CD14-positive monocyte (primary cell): ENCODE measurements around the gene ADAMTSL2. TPM values are rescaled to one million over a fixed set of nuclear protein-coding genes. Genes with fewer than 3 reads are reported as not detected.

Experiments
- DNase-seq, 3 donors: peaks; one replicate each; pipeline ENCODE4 v3.0.0-alpha.2; 2011 to 2022
- H2AFZ ChIP-seq: 2 replicates; pipeline ENCODE4 v1.6.0; 2012; ENCODE audit warnings: mild to moderate bottlenecking, low read depth, low read length, inconsistent platforms; ENCODE audit not compliant: insufficient read depth, poor library complexity, severe bottlenecking
- H3K27ac ChIP-seq, 2 donors: 1 replicate in 1 of 2; 2 replicates in 1 of 2; pipeline ENCODE4 v1.5.1; 2012 to 2013; ENCODE audit warnings: low read length in 2 of 2, control low read depth in 1 of 2, inconsistent platforms in 1 of 2, low read depth in 1 of 2, mild to moderate bottlenecking in 1 of 2
- H3K27me3 ChIP-seq, 2 donors: one replicate each; pipeline versions ENCODE4 v1.6.0 to v1.6.1; 2011 to 2013; ENCODE audit warnings: low read length in 2 of 2; ENCODE audit not compliant: control insufficient read depth in 2 of 2, insufficient read depth in 2 of 2
- H3K36me3 ChIP-seq, 2 donors: replicated peaks in 1 of 2; 1 replicate in 1 of 2; 2 replicates in 1 of 2; pipeline versions ENCODE4 v1.5.1 to v1.6.1; 2012 to 2013; ENCODE audit warnings: low read length in 2 of 2, control low read depth in 1 of 2, inconsistent platforms in 1 of 2, mild to moderate bottlenecking in 1 of 2; ENCODE audit not compliant: insufficient read depth in 2 of 2, control insufficient read depth in 1 of 2
- H3K4me1 ChIP-seq, 2 donors: 1 replicate in 1 of 2; 2 replicates in 1 of 2; pipeline versions ENCODE4 v1.5.1 to v1.6.1; 2012 to 2013; ENCODE audit warnings: low read length in 2 of 2, control low read depth in 1 of 2, inconsistent platforms in 1 of 2, mild to moderate bottlenecking in 1 of 2, moderate library complexity in 1 of 2; ENCODE audit not compliant: insufficient read depth in 2 of 2, control insufficient read depth in 1 of 2
- H3K4me2 ChIP-seq: replicated peaks from 2 replicates; pipeline ENCODE3; 2012; ENCODE audit warnings: low read length, moderate library complexity, mild to moderate bottlenecking; ENCODE audit not compliant: poor library complexity, severe bottlenecking; ENCODE audit errors: extremely low read depth
- H3K4me3 ChIP-seq, 3 experiments: fragments of 200-600 bp in 1 of 3; sonication (generic) in 1 of 3; replicated peaks in 1 of 3; 1 replicate in 2 of 3; 2 replicates in 1 of 3; pipeline ENCODE4 v1.5.1; 2011 to 2013; ENCODE audit warnings: low read length in 3 of 3, mild to moderate bottlenecking in 3 of 3, control low read depth in 2 of 3, low read depth in 2 of 3, inconsistent platforms in 1 of 3, moderate library complexity in 1 of 3
- H3K79me2 ChIP-seq: 2 replicates; pipeline ENCODE4 v1.6.0; 2012; ENCODE audit warnings: mild to moderate bottlenecking, control low read depth, inconsistent platforms, low read length, moderate library complexity; ENCODE audit not compliant: insufficient read depth
- H3K9ac ChIP-seq: 2 replicates; pipeline ENCODE4 v1.6.0; 2017; ENCODE audit warnings: low read length, mild to moderate bottlenecking; ENCODE audit not compliant: insufficient read depth, poor library complexity, severe bottlenecking
- H3K9me3 ChIP-seq, 2 donors: replicated peaks in 1 of 2; 1 replicate in 1 of 2; 2 replicates in 1 of 2; pipeline versions ENCODE4 v1.5.1 to v1.6.1; 2012 to 2013; ENCODE audit warnings: low read length in 2 of 2, control low read depth in 1 of 2; ENCODE audit not compliant: control insufficient read depth in 1 of 2, insufficient read depth in 1 of 2
- H4K20me1 ChIP-seq: 2 replicates; pipeline ENCODE4 v1.6.0; 2012; ENCODE audit warnings: mild to moderate bottlenecking, low read length, control low read depth, moderate library complexity; ENCODE audit not compliant: insufficient read depth
- H3K27ac Mint-ChIP-seq, 7 donors: one replicate each; pipeline ENCODE4 v1.8.0; 2020; ENCODE audit warnings: mild to moderate bottlenecking in 7 of 7, mixed read lengths in 7 of 7, moderate library complexity in 6 of 7, inconsistent platforms in 2 of 7
- H3K27me3 Mint-ChIP-seq, 3 donors: one replicate each; pipeline ENCODE4 v1.8.0; 2021 to 2022; ENCODE audit warnings: low read depth in 3 of 3, mild to moderate bottlenecking in 3 of 3, mixed read lengths in 3 of 3, moderate library complexity in 3 of 3, inconsistent platforms in 1 of 3
- H3K36me3 Mint-ChIP-seq, 2 donors: one replicate each; pipeline ENCODE4 v1.8.0; 2020; ENCODE audit warnings: mixed read lengths in 2 of 2, inconsistent platforms in 1 of 2, mild to moderate bottlenecking in 1 of 2
- H3K4me1 Mint-ChIP-seq: one replicate; pipeline ENCODE4 v1.8.0; 2020; ENCODE audit warnings: mild to moderate bottlenecking, mixed read lengths
- H3K4me3 Mint-ChIP-seq, 2 donors: one replicate each; pipeline ENCODE4 v1.8.0; 2020; ENCODE audit warnings: mild to moderate bottlenecking in 2 of 2, mixed read lengths in 2 of 2, moderate library complexity in 1 of 2
- H3K9me3 Mint-ChIP-seq, 7 donors: one replicate each; pipeline ENCODE4 v1.8.0; 2020 to 2022; ENCODE audit warnings: mixed read lengths in 7 of 7, mild to moderate bottlenecking in 6 of 7, moderate library complexity in 6 of 7, inconsistent platforms in 2 of 7
- CTCF ChIP-seq: fragments of 200-600 bp; IDR thresholded peaks from one replicate; pipeline ENCODE4 v1.8.0; 2022; ENCODE audit warnings: antibody characterized with exemption, mild to moderate bottlenecking
- WGBS: methylation state at CpG from one replicate; pipeline ENCODE4 v1.1.5; 2013; ENCODE audit warnings: missing lambda C conversion rate; ENCODE audit not compliant: insufficient coverage; 5-methylcytosine and 5-hydroxymethylcytosine counted together
- intact Hi-C, 2 donors: fragments of 100-400 bp; cut with micrococcal nuclease; formaldehyde crosslinking; loops; one replicate each; pipeline versions ENCODE4 v1.15.0 to v1.15.1; 2023
- polyA plus RNA-seq, 3 donors: library from polyadenylated mRNA; depleted of rRNA in 1 of 3; unstranded in 2 of 3; stranded (reverse) in 1 of 3; fragments of 300-500 nt in 2 of 3; fragments of >200 nt in 1 of 3; fragmentation: Illumina TruSeq in 2 of 3; gene quantifications; 1 replicate in 2 of 3; 2 replicates in 1 of 3; pipeline ENCODE4 v1.2.3, GENCODE V29; 2012 to 2021

The ADAMTSL2 gene
- polyA plus RNA-seq, 3 donors = 0.08 TPM; not detected in 2

DNA sequence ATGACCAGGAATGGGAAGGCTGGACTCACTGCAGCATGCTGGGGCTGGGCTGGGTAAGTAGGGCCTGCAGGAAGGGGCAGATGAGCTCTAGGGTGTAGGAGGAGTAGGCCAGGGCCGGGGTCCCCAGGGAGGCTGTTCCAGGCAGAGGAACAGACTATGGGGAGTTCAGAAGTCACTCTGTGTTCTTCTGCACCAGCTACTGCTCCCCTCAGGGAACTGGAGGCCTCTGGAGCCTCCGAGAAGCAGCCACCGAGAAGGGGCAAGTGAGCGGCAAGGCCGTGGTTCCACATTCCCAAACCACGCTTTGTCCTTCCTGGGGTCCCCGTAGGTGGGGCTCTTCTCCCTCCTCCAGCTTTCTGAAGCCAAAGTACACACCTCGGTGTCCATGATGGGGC is 47.2 kb upstream of the ADAMTSL2 start:
- 92% methylated on average over 8 of the region's 8 CpGs for WGBS
- H3K4me1 ChIP-seq = peaks cover 6 to 8% of the 10 kb centered on the region in 2 donors
- no peak overlapping the region for H3K27ac Mint-ChIP-seq

DNA sequence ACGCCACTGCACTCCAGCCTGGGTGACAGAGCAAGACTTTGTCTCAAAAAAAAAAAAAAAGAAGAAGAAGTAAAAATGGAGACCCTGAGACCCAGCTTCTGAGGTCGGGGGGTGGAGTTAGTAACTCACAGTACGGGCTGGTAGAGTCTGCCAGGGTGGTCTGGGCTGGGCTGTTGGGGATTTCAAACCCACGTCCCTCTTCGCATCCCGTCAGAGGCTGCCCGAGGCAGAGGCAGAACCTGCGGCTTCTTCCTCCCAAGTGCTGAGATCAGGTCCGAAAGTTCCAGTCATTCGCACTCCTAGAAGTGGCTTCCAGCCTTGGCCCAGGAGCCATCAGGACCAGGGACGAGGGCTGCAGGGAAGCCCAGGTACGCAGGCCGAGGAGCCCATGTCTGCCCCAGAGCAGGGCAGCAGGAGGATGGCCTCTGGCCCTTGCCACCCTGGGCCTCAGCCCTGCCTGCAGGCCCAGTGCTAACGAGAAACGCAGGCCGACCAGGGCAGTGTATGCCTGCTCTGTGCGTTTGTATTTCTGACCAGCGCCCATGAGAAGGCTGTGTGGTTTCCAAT is 45.7 kb upstream of the ADAMTSL2 start:
- Histone ChIP-seq H3K79me2 (no peaks in the 10 kb centered on the region), H3K4me1 (peaks cover 6 to 8% of the 10 kb centered on the region in 2 donors), H3K27me3 (no peaks in the 10 kb centered on the region), H3K9me3 (no peaks in the 10 kb centered on the region), H3K27ac (no peak overlapping the region), H3K4me2 (no peak overlapping the region), H2AFZ (no peak overlapping the region), H3K4me3 (no peak overlapping the region), H3K36me3 (no peaks in the 10 kb centered on the region), H3K9ac (no peak overlapping the region), H4K20me1 (no peaks in the 10 kb centered on the region)
- intact Hi-C loops = loop anchor here in 1 of 2 donors (10.0 kb wide), 1 partner anchor 464 kb away; no protein-coding TSS in a partner anchor
- DNase-seq = no peak
- Mint-ChIP-seq H3K36me3 (no peaks in the 10 kb centered on the region), H3K4me3 (no peak overlapping the region), H3K27ac (no peak overlapping the region), H3K9me3 (peaks cover 0 to under 1% (median 0%) of the 10 kb centered on the region in 7 donors), H3K4me1 (peaks cover 5% of the 10 kb centered on the region), H3K27me3 (peaks cover 5 to 13% (median 7%) of the 10 kb centered on the region in 3 donors)
- WGBS = 91% methylated on average over 17 of the region's 18 CpGs
- TF ChIP-seq CTCF = no peak

More for the DNA sequence above, 47.2 kb upstream of the ADAMTSL2 start:
- no peak for TF ChIP-seq CTCF
- H3K4me3 Mint-ChIP-seq = no peak overlapping the region
- H3K4me3 ChIP-seq = no peak overlapping the region
- H3K27me3 Mint-ChIP-seq = peaks cover 12 to 22% (median 18%) of the 10 kb centered on the region in 3 donors
- no peak overlapping the region for H3K27ac ChIP-seq
- no peak overlapping the region for H2AFZ ChIP-seq
- no peaks in the 10 kb centered on the region for H4K20me1 ChIP-seq
- intact Hi-C loops = loop anchor here (2.0 to 10.0 kb wide), 3 partner anchors 81 to 463 kb away; no protein-coding TSS in a partner anchor
- no peaks in the 10 kb centered on the region for H3K9me3 ChIP-seq
- no peaks in the 10 kb centered on the region for H3K36me3 Mint-ChIP-seq
- peaks cover 0 to 3% (median 0%) of the 10 kb centered on the region in 7 donors for H3K9me3 Mint-ChIP-seq
- H3K36me3 ChIP-seq = no peaks in the 10 kb centered on the region
- no peak for DNase-seq
- no peak overlapping the region for H3K9ac ChIP-seq
- no peak overlapping the region for H3K4me2 ChIP-seq
- H3K27me3 ChIP-seq = no peaks in the 10 kb centered on the region
- H3K79me2 ChIP-seq = no peaks in the 10 kb centered on the region
- peaks cover 5% of the 10 kb centered on the region for H3K4me1 Mint-ChIP-seq
